Measurements from ENCODE around the gene FKBP8.
A peak's percentile ranks its signal among the peaks of the same experiment; 100 is the strongest.

Gene FKBP8

GRCh38 chr19:18519962-18520847 is 23.2 kb downstream of the FKBP8 start:
- Histone ChIP-seq H3K4me1 (ENCODE audit: control insufficient read depth, insufficient read depth, low read length) (peaks cover 11% of the 10 kb centered on the region), H3K27ac (ENCODE audit: low read depth, low read length) (no peak overlapping the region), H3K9ac (ENCODE audit: low read length) (peak overlapping the region; percentile 81), H3K36me3 (ENCODE audit: control insufficient read depth, insufficient read depth, low read length) (no peaks in the 10 kb centered on the region), H3K27me3 (ENCODE audit: control insufficient read depth, insufficient read depth, low read length) (no peaks in the 10 kb centered on the region), H3K9me3 (ENCODE audit: control insufficient read depth, insufficient read depth, low read depth, low read length) (no peaks in the 10 kb centered on the region), H3K4me3 (ENCODE audit: low read depth, low read length) (peak overlapping the region; percentile 91)

- Histone ChIP-seq H3K27ac (ENCODE audit: low read depth, low read length) (no peak overlapping the region), H3K9ac (ENCODE audit: low read length) (no peak overlapping the region), H3K36me3 (ENCODE audit: control insufficient read depth, insufficient read depth, low read length) (no peaks in the 10 kb centered on the region), H3K4me1 (ENCODE audit: control insufficient read depth, insufficient read depth, low read length) (peaks cover 18% of the 10 kb centered on the region), H3K9me3 (ENCODE audit: control insufficient read depth, insufficient read depth, low read depth, low read length) (no peaks in the 10 kb centered on the region), H3K27me3 (ENCODE audit: control insufficient read depth, insufficient read depth, low read length) (no peaks in the 10 kb centered on the region), H3K4me3 (ENCODE audit: low read depth, low read length) (no peak overlapping the region)
Observed at GRCh38 chr19:18518639-18519038, 24.7 kb downstream of the FKBP8 start.

GRCh38 chr19:18517606-18518005 is 25.8 kb downstream of the FKBP8 start:
- Histone ChIP-seq H3K9ac (ENCODE audit: low read length) (no peak overlapping the region), H3K27me3 (ENCODE audit: control insufficient read depth, insufficient read depth, low read length) (no peaks in the 10 kb centered on the region), H3K9me3 (ENCODE audit: control insufficient read depth, insufficient read depth, low read depth, low read length) (no peaks in the 10 kb centered on the region), H3K4me1 (ENCODE audit: control insufficient read depth, insufficient read depth, low read length) (peaks cover 22% of the 10 kb centered on the region), H3K36me3 (ENCODE audit: control insufficient read depth, insufficient read depth, low read length) (no peaks in the 10 kb centered on the region), H3K4me3 (ENCODE audit: low read depth, low read length) (no peak overlapping the region), H3K27ac (ENCODE audit: low read depth, low read length) (no peak overlapping the region)

GRCh38 chr19:18515959-18516358 is 27.4 kb downstream of the FKBP8 start:
- H3K4me1 ChIP-seq (ENCODE audit: control insufficient read depth, insufficient read depth, low read length), result peaks cover 22% of the 10 kb centered on the region

GRCh38 chr19:18514800-18515682 is 28.3 kb downstream of the FKBP8 start:
- Histone ChIP-seq H3K36me3 (ENCODE audit: control insufficient read depth, insufficient read depth, low read length) (no peaks in the 10 kb centered on the region), H3K4me1 (ENCODE audit: control insufficient read depth, insufficient read depth, low read length) (peaks cover 21% of the 10 kb centered on the region), H3K27me3 (ENCODE audit: control insufficient read depth, insufficient read depth, low read length) (no peaks in the 10 kb centered on the region), H3K27ac (ENCODE audit: low read depth, low read length) (no peak overlapping the region), H3K4me3 (ENCODE audit: low read depth, low read length) (no peak overlapping the region), H3K9ac (ENCODE audit: low read length) (peak overlapping the region; percentile 46), H3K9me3 (ENCODE audit: control insufficient read depth, insufficient read depth, low read depth, low read length) (no peaks in the 10 kb centered on the region)

More at GRCh38 chr19:18515959-18516358, 27.4 kb downstream of the FKBP8 start:
- no peaks in the 10 kb centered on the region for H3K36me3 ChIP-seq (ENCODE audit: control insufficient read depth, insufficient read depth, low read length)
- no peaks in the 10 kb centered on the region for H3K27me3 ChIP-seq (ENCODE audit: control insufficient read depth, insufficient read depth, low read length)
- H3K27ac ChIP-seq (ENCODE audit: low read depth, low read length), result no peak overlapping the region
- H3K9ac ChIP-seq (ENCODE audit: low read length), result no peak overlapping the region
- H3K4me3 ChIP-seq (ENCODE audit: low read depth, low read length), result no peak overlapping the region
- no peaks in the 10 kb centered on the region for H3K9me3 ChIP-seq (ENCODE audit: control insufficient read depth, insufficient read depth, low read depth, low read length)

GRCh38 chr19:18513868-18514267 is 29.5 kb downstream of the FKBP8 start:
- Histone ChIP-seq H3K27me3 (ENCODE audit: control insufficient read depth, insufficient read depth, low read length) (no peaks in the 10 kb centered on the region), H3K4me1 (ENCODE audit: control insufficient read depth, insufficient read depth, low read length) (peaks cover 20% of the 10 kb centered on the region; the same call in 1 of the 2 replicates)

GRCh38 chr19:18510216-18510615 is 33.2 kb downstream of the FKBP8 start:
- H3K36me3 ChIP-seq (ENCODE audit: control insufficient read depth, insufficient read depth, low read length), result no peaks in the 10 kb centered on the region
- no peaks in the 10 kb centered on the region for H3K27me3 ChIP-seq (ENCODE audit: control insufficient read depth, insufficient read depth, low read length)
- H3K9me3 ChIP-seq (ENCODE audit: control insufficient read depth, insufficient read depth, low read depth, low read length), result no peaks in the 10 kb centered on the region
- H3K4me1 ChIP-seq (ENCODE audit: control insufficient read depth, insufficient read depth, low read length), result peaks cover 23% of the 10 kb centered on the region; the same call in 1 of the 2 replicates
- no peak overlapping the region for H3K9ac ChIP-seq (ENCODE audit: low read length)
- H3K4me3 ChIP-seq (ENCODE audit: low read depth, low read length), result no peak overlapping the region
- no peak overlapping the region for H3K27ac ChIP-seq (ENCODE audit: low read depth, low read length)

More at GRCh38 chr19:18513868-18514267, 29.5 kb downstream of the FKBP8 start:
- H3K4me3 ChIP-seq (ENCODE audit: low read depth, low read length), result no peak overlapping the region
- H3K27ac ChIP-seq (ENCODE audit: low read depth, low read length), result no peak overlapping the region
- H3K9ac ChIP-seq (ENCODE audit: low read length), result no peak overlapping the region
- no peaks in the 10 kb centered on the region for H3K36me3 ChIP-seq (ENCODE audit: control insufficient read depth, insufficient read depth, low read length)
- H3K9me3 ChIP-seq (ENCODE audit: control insufficient read depth, insufficient read depth, low read depth, low read length), result no peaks in the 10 kb centered on the region

- no peaks in the 10 kb centered on the region for H3K36me3 ChIP-seq (ENCODE audit: control insufficient read depth, insufficient read depth, low read length)
- H3K27ac ChIP-seq (ENCODE audit: low read depth, low read length), result no peak overlapping the region
- H3K9ac ChIP-seq (ENCODE audit: low read length), result no peak overlapping the region
- no peaks in the 10 kb centered on the region for H3K9me3 ChIP-seq (ENCODE audit: control insufficient read depth, insufficient read depth, low read depth, low read length)
- no peak overlapping the region for H3K4me3 ChIP-seq (ENCODE audit: low read depth, low read length)
- H3K4me1 ChIP-seq (ENCODE audit: control insufficient read depth, insufficient read depth, low read length), result peaks cover 15% of the 10 kb centered on the region; the same call in 1 of the 2 replicates
- H3K27me3 ChIP-seq (ENCODE audit: control insufficient read depth, insufficient read depth, low read length), result no peaks in the 10 kb centered on the region
Observed at GRCh38 chr19:18508585-18508984, 34.8 kb downstream of the FKBP8 start.

GRCh38 chr19:18507727-18508440 is 35.5 kb downstream of the FKBP8 start:
- no peak overlapping the region for H3K27ac ChIP-seq (ENCODE audit: low read depth, low read length)
- H3K4me3 ChIP-seq (ENCODE audit: low read depth, low read length), result no peak overlapping the region
- H3K36me3 ChIP-seq (ENCODE audit: control insufficient read depth, insufficient read depth, low read length), result no peaks in the 10 kb centered on the region
- H3K27me3 ChIP-seq (ENCODE audit: control insufficient read depth, insufficient read depth, low read length), result no peaks in the 10 kb centered on the region
- peaks cover 12% of the 10 kb centered on the region; the same call in 1 of the 2 replicates for H3K4me1 ChIP-seq (ENCODE audit: control insufficient read depth, insufficient read depth, low read length)
- H3K9ac ChIP-seq (ENCODE audit: low read length), result no peak overlapping the region
- no peaks in the 10 kb centered on the region for H3K9me3 ChIP-seq (ENCODE audit: control insufficient read depth, insufficient read depth, low read depth, low read length)

GRCh38 chr19:18507021-18507726 is 36.2 kb downstream of the FKBP8 start:
- Histone ChIP-seq H3K36me3 (ENCODE audit: control insufficient read depth, insufficient read depth, low read length) (no peaks in the 10 kb centered on the region), H3K4me3 (ENCODE audit: low read depth, low read length) (no peak overlapping the region), H3K27ac (ENCODE audit: low read depth, low read length) (no peak overlapping the region)

More at GRCh38 chr19:18507021-18507726, 36.2 kb downstream of the FKBP8 start:
- Histone ChIP-seq H3K9me3 (ENCODE audit: control insufficient read depth, insufficient read depth, low read depth, low read length) (no peaks in the 10 kb centered on the region), H3K27me3 (ENCODE audit: control insufficient read depth, insufficient read depth, low read length) (no peaks in the 10 kb centered on the region), H3K4me1 (ENCODE audit: control insufficient read depth, insufficient read depth, low read length) (peaks cover 12% of the 10 kb centered on the region; the same call in 1 of the 2 replicates), H3K9ac (ENCODE audit: low read length) (no peak overlapping the region)

All from HUES6 (cell line).